Measurements from ENCODE around the gene PPP1R26.

The PPP1R26 gene

DNA sequence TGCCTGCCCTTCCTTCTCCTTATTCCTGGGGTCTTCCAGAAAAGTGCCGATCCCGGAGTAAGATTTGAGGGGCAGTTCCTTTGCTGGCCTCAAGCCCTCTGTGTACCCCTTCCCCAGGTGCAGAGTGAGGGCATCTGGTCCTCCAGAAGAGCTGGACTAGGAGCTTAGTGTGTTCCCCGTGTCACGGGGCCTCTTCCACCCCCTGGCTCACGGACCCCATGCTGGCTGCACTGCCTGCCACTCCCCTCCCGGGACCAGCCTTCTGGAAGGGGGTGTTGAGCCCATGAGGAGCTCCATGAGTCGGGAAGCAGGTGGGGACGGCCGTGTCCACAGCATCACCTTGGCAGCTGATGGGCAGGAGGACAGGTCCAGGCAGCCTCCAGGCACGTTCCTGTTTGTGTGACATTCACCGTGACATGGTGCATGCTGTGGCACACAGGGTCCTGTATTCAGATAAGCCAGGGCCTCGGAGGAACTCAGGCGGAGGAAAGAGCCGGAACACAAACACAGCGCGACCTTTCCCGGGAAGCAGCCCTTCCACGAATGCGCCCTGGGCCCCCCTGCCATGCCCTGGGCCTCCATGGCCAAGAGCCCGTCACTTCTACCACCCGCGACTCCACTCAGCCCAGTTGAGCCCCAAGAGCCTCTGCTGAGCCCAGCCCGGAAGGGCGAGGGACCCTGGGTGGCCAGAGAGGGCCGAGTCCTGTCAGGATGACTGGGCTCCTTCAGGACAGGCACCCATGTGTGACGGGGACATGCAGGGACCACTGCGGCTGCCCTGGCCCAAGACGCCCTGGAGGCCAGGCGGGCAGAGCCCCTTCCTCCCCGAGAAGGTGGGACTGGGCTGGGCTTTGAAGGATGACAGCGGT lies 35.7 kb downstream of the PPP1R26 start:
- Mint-ChIP-seq H3K36me3 (ENCODE audit: low read depth) (no peaks in the 10 kb centered on the region), H3K27me3 (peaks cover 19% of the 10 kb centered on the region), H3K9me3 (no peaks in the 10 kb centered on the region), H3K27ac (no peak overlapping the region), H3K4me3 (no peak overlapping the region), H3K4me1 (ENCODE audit: low read depth) (peaks cover 15% of the 10 kb centered on the region)

DNA sequence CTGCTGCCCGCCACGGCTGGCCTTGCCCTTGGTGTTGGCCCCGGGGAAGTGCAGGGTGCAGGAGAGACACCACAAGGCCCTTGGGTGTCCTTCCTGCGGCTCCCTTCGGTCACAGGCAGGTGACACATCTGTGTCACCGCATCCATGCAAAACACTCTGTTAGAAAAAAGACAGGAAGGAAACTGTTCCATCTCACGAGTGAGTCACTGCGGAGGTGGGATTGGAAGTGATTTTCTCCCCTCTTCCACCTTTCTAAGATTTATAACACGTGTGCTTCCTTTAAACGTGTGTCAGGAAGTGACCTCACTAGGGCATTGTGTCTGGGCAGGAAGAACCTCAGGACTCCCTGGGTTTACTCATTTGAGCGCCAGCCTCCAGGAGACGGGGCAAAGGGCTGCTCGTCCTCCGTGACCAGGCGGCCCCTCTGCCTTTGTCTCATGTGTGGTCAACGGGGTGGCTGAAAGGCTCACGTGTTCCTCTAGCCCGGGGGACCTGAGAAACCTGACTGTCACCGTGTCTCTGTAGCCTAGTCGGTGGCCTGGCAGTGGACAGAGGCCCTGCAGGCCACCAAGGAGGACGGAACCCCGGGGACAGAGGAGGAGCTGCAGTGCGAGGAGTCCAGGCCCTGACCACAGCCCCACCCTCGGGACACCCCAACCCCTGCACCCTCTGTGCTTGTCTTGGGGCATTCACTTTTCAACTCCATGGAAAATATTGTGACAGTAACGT lies 36.7 kb downstream of the PPP1R26 start:
- Mint-ChIP-seq H3K9me3 (no peaks in the 10 kb centered on the region), H3K36me3 (ENCODE audit: low read depth) (no peaks in the 10 kb centered on the region), H3K27ac (no peak overlapping the region), H3K4me1 (ENCODE audit: low read depth) (peaks cover 9% of the 10 kb centered on the region), H3K27me3 (peaks cover 19% of the 10 kb centered on the region), H3K4me3 (no peak overlapping the region)

DNA sequence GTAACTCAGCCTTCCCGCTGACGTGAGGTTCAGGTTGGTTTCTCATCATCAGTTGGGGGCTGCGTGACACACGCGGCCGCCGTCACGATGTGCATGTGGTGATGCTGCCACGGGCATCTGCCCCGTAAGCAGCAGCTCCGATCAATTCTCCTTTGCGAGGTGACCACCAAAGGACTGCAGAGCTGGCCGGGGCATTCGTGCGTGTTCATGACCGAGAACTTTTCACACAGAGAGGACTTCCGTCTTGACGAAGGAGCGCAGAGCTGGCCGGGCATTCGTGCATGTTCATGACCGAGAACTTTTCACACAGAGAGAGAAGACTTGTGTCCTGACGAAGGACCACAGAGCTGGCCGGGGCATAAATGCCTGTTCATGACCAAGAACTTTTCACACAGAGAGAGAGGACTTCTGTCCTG lies 37.8 kb downstream of the PPP1R26 start:
- Mint-ChIP-seq H3K36me3 (ENCODE audit: low read depth) (no peaks in the 10 kb centered on the region), H3K4me3 (no peak overlapping the region), H3K27ac (no peak overlapping the region), H3K4me1 (ENCODE audit: low read depth) (peaks cover 4% of the 10 kb centered on the region), H3K27me3 (peaks cover 20% of the 10 kb centered on the region), H3K9me3 (no peaks in the 10 kb centered on the region)

DNA sequence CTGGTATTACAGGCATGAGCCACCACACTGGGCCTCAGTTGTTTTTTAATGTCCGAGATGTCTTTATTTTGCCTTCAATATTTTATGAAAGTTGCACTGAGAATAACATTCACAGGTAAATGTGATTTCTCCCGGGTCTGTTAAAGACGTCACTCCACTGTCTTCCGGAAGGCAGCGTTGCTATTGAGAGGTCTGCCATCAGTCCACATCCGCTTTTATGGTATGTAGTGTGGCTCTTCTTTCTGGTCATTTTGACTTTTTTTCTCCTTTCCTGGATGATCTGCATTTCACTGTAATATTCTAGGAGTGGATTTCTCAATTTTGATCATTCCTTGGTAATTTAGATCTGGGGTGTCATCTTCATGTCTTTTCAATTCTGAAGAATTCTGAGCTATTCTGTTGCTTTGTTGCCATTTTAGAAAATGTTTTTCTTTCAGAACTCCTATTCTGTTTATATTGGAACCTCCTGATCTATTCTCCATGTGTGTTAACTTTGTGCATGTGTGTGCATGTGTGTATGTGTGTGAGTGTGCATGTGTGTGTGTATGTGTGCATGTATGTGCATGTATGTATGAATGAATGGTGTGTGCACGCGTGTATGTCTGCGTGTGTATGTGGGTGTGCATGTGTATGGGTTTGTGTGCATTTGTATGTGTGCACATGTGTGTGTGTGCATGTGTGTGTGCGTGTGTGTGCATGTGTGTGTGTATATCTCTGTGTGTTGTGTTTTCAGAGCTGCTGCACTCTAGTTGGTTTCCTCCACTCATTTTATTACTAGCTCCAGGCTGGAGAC lies 39.8 kb downstream of the PPP1R26 start:
- H3K36me3 Mint-ChIP-seq (ENCODE audit: low read depth), result no peaks in the 10 kb centered on the region
- no peaks in the 10 kb centered on the region for H3K9me3 Mint-ChIP-seq
- no peak overlapping the region for H3K27ac Mint-ChIP-seq
- peaks cover 4% of the 10 kb centered on the region for H3K4me1 Mint-ChIP-seq (ENCODE audit: low read depth)
- no peak overlapping the region for H3K4me3 Mint-ChIP-seq
- peaks cover 20% of the 10 kb centered on the region for H3K27me3 Mint-ChIP-seq

DNA sequence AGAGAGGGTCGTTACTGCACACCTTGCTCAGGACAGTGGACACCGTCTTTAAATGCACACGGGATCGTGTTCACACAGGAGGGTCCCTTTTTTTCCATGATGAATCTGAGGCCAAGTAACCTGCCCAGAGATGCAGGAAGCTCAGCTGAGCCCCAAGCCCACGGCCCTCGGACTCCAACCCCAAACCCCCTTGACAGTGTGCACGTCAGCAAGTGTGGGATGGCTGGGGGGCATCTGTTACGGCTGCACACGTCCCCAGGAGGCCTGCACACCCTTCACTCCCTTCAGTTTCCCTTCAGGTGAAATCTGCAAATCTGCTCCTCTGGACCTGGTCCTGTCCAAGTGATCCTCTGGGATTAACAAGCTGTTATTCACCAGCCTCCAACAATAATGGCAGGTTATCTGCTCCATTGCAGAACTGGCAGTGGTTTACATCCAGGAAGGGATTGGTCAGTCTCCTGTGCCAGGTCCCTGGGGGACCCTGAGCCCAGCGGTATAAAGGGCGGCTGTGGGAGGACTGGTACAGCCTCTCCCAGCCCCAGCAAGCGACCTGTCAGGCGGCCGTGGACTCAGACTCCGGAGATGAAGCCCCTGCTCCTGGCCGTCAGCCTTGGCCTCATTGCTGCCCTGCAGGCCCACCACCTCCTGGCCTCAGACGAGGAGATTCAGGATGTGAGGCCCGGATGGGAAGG lies 41.5 kb downstream of the PPP1R26 start, which contains the start of gene LCN1:
LCN1 (plus strand) TSS at position 525 of the 692 bp plus-strand sequence; CDS start at position 583, 58 bp downstream.
- no peaks in the 10 kb centered on the region for H3K36me3 Mint-ChIP-seq (ENCODE audit: low read depth)
- H3K4me1 Mint-ChIP-seq (ENCODE audit: low read depth), result peaks cover 3% of the 10 kb centered on the region
- H3K27ac Mint-ChIP-seq, result no peak within 1 kb of the TSS
- H3K9me3 Mint-ChIP-seq, result no peaks in the 10 kb centered on the region
- peaks cover 20% of the 10 kb centered on the region for H3K27me3 Mint-ChIP-seq
- H3K4me3 Mint-ChIP-seq, result no peak within 1 kb of the TSS

DNA sequence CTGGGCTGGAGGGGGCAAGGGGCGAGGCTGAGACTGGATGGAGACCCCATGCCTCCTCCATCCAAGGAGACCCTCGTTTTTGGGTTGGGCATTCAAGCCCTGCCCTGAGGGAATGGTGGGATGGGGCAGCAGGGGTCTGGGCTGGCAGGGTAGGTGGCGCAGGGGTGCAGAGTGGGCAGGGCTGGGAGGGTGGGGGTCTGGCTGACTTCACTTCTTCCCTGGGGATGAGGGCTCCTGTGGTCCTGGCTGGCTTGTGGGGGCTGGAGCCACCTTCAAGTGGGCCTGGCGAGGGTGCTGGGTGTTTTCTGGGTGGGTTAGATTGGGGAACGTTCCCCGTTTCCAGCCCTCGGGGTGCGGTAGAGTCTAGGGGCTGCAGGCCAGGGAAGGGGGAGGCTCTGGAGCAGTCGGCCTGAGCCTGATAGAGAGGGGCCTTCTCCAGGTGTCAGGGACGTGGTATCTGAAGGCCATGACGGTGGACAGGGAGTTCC lies 42.1 kb downstream of the PPP1R26 start:
- no peak overlapping the region for H3K27ac Mint-ChIP-seq
- H3K4me1 Mint-ChIP-seq (ENCODE audit: low read depth), result no peaks in the 10 kb centered on the region
- no peaks in the 10 kb centered on the region for H3K9me3 Mint-ChIP-seq
- H3K4me3 Mint-ChIP-seq, result no peak overlapping the region
- H3K27me3 Mint-ChIP-seq, result peaks cover 20% of the 10 kb centered on the region
- H3K36me3 Mint-ChIP-seq (ENCODE audit: low read depth), result no peaks in the 10 kb centered on the region

DNA sequence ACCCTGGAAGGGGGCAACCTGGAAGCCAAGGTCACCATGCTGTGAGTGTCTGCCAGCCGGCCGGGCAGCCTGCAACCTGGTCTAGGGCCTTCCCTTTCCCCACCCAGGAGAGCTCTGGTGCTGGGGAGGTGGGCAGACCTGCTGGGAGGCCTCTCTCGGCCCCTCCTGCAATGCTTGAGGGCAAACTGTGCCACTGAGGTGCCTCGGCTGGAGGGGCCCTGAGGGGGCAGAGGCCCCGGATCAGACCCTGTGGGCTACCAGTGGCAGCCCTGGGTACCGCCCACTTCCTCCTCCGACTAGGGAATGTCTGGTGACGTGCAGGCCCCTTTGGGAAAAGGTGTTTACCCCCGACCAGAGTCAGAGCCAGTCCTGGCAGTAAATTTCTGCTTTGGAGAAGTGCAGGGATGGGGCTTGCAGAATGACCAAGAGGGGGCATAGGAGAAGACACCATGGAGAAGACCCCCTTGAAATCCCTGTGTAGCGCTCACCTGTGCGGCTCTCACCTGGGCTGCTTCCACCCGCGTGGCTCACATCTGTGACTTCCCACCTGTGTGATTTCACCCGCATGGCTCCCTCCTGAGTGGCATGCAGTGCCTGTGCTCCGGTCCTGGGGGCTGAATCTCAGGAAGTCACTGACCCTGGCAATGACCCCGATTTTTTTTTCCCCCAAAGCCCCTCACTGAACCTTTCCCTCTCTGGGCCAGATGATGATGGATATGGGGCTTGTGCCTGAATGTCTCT lies 42.7 kb downstream of the PPP1R26 start:
- Mint-ChIP-seq H3K9me3 (no peaks in the 10 kb centered on the region), H3K36me3 (ENCODE audit: low read depth) (no peaks in the 10 kb centered on the region), H3K27ac (no peak overlapping the region), H3K27me3 (peaks cover 20% of the 10 kb centered on the region), H3K4me3 (no peak overlapping the region), H3K4me1 (ENCODE audit: low read depth) (no peaks in the 10 kb centered on the region)

DNA sequence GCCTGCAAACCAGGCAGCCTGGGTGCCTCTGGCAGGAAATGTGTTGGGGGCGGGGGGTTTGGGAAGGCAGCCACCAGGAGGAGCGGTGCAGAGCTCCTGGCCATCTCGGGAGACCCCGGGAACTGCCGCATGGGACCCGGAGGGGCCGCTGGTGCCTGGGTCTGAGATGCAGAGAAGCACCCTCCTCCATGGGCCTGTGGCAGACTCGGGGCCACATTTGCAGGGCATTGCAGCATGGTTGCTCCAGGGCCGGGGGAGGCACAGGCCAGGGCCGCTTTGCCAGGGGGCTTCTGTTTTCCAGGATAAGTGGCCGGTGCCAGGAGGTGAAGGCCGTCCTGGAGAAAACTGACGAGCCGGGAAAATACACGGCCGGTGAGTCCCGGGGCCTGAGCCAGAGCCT lies 43.3 kb downstream of the PPP1R26 start:
- Mint-ChIP-seq H3K4me1 (ENCODE audit: low read depth) (no peaks in the 10 kb centered on the region), H3K9me3 (no peaks in the 10 kb centered on the region), H3K36me3 (ENCODE audit: low read depth) (no peaks in the 10 kb centered on the region), H3K4me3 (no peak overlapping the region), H3K27me3 (peaks cover 16% of the 10 kb centered on the region), H3K27ac (no peak overlapping the region)

DNA sequence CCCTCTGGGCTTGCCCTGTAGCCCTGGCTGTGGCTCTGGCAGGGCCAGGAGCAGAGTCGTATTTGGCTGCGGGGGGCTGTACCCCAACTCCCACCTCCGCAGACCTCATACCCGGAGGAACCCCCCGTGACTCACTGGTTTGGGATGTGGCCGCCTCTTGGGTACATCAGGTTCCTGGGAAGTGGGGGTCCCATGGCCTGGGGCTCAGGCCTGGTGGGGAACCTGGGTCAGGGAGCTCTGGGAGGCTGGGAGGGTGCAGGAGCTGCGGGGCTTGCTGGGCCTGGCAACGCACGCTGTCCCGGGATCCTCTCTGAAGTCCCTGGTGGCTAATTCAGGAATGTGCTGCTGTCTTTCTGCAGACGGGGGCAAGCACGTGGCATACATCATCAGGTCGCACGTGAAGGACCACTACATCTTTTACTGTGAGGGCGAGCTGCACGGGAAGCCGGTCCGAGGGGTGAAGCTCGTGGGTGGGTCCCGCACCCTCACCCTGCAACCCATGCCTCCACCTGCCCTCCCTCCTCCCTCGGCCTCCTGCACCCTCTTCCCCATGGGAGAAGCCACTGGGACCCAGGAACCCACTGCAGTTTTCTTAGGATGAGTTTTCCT lies 44.0 kb downstream of the PPP1R26 start:
- H3K27me3 Mint-ChIP-seq, result peaks cover 10% of the 10 kb centered on the region
- H3K36me3 Mint-ChIP-seq (ENCODE audit: low read depth), result no peaks in the 10 kb centered on the region
- H3K9me3 Mint-ChIP-seq, result no peaks in the 10 kb centered on the region
- H3K27ac Mint-ChIP-seq, result no peak overlapping the region
- no peaks in the 10 kb centered on the region for H3K4me1 Mint-ChIP-seq (ENCODE audit: low read depth)
- no peak overlapping the region for H3K4me3 Mint-ChIP-seq

DNA sequence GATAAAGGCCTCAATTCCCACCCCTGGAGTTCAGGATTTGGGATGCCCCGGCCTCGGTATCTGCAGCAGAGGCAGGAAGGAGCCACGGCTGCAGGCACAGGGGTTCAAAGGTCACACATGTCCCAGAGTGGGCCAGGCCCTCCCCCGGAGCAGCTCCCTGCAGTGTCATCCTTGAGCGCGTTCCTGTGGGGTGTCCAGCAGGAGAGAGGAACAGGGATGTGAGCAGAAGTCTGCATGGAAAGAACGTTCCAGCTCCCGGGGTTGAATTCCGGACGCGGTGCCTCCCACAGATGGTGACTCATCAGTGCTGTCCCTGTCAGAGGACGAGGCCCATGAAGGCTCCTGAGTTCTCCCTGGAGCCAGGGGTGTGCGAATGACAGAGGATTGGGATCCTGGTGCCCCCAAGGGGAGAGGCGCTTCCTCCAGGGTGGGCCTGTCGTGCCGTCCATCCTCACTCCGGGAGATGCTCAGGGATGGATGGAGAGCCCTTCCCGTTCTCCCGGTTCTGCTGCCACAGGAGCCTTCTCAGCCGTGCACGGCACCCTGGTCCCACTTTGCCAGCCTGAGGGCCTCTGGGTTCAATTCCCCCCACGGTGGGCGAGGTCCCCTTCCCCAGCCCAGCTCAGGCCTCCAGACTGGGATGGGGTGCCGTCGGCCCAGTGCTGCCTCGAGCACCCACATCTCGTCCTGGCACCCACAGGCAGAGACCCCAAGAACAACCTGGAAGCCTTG lies 44.7 kb downstream of the PPP1R26 start:
- Mint-ChIP-seq H3K9me3 (no peaks in the 10 kb centered on the region), H3K27ac (no peak overlapping the region), H3K4me3 (no peak overlapping the region), H3K27me3 (peaks cover 10% of the 10 kb centered on the region), H3K36me3 (ENCODE audit: low read depth) (no peaks in the 10 kb centered on the region), H3K4me1 (ENCODE audit: low read depth) (no peaks in the 10 kb centered on the region)

DNA sequence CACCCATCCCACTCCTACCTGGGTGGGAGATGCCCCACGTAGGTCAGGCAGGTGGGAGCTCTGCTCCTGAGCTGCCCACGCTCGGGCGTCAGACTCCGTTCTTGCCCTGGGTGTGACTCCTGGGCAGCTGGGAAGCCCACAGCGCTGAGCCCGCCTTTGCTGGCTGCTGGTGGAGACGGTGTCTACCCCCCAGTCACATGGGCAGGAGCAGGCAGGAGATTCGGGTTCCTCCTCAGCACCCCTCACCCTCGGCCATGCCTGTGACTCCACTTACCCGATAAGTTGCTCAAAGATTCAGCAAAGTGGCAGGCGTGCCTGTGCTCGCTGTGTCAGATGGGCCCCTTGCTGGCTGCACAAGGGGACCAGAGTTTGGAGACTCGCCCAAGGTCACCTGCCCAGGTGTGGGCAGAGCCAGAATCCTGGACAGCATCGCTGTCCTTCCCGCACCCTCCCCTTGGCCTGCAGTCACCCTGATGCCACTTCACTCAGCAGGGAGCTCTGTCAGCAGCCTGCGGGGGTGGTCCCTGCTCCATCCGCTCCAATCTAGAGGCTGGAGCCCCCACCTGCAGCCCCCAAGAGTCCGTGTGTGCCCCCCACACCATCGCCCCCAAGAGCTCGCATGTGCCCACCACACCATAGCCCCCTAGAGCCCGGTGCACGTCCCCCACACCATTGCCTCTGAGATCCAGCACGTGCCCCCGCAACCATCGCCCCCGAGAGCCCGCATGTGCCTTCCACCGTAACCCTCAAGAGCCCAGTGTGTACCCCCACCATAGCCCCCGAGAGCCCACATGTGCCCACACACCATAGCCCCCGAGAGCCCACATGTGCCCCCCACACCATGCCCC lies 45.9 kb downstream of the PPP1R26 start:
- H3K36me3 Mint-ChIP-seq (ENCODE audit: low read depth), result no peaks in the 10 kb centered on the region
- peaks cover 7% of the 10 kb centered on the region for H3K27me3 Mint-ChIP-seq
- H3K9me3 Mint-ChIP-seq, result no peaks in the 10 kb centered on the region
- H3K4me3 Mint-ChIP-seq, result no peak overlapping the region
- no peaks in the 10 kb centered on the region for H3K4me1 Mint-ChIP-seq (ENCODE audit: low read depth)
- H3K27ac Mint-ChIP-seq, result no peak overlapping the region

DNA sequence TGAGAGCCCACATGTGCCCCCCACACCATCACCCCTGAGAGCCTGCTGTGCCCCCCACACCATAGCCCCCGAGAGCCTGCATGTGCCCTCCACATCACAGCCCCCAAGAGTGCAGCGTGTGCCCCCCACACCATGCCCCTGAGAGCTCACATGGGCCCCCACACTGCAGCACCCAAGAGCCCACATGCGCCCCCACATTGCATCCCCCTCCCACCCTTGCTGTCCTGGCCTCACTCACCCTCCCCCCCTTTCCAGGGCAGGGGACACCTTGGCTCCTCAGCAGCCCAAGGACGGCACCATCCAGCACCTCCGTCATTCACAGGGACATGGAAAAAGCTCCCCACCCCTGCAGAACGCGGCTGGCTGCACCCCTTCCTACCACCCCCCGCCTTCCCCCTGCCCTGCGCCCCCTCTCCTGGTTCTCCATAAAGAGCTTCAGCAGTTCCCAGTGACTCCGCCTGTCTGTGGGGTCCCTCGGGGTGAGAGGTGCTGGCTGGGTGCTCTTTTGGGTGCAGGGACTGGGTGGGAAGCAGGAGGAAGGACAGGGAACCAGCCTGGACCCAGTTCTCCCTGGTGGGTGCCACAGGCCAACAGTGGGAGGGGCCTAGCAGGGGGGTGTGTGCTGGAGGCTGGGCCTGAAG lies 46.6 kb downstream of the PPP1R26 start:
- H3K4me3 Mint-ChIP-seq, result no peak overlapping the region
- no peaks in the 10 kb centered on the region for H3K4me1 Mint-ChIP-seq (ENCODE audit: low read depth)
- no peaks in the 10 kb centered on the region for H3K9me3 Mint-ChIP-seq
- H3K27me3 Mint-ChIP-seq, result peaks cover 12% of the 10 kb centered on the region
- H3K36me3 Mint-ChIP-seq (ENCODE audit: low read depth), result no peaks in the 10 kb centered on the region
- no peak overlapping the region for H3K27ac Mint-ChIP-seq

All from stimulated activated naive CD8-positive, alpha-beta T cell treated with anti-CD3 and anti-CD28 coated beads, Interleukin-15, Interleukin-2, amounts not matched to agents 100 ng/mL and 50 ng/mL, for 24 hours (primary cell).